VCaP (cell line): ENCODE results near the gene CPNE4.
A peak's percentile ranks its signal among the peaks of the same experiment; 100 is the strongest.
"Not testable (repeated sequence)": the region's sequence is repeated elsewhere in the genome, so short reads cannot be mapped to it uniquely, and the experiment has no call there.

Experiments
- H3K27ac ChIP-seq: fragments of 450-650 bp; 2 replicates; pipeline ENCODE4 v1.5.1; 2017
- CTCF ChIP-seq: fragments of 450-650 bp; conservative IDR thresholded peaks from 2 replicates; pipeline ENCODE4 v1.5.1; 2017; ENCODE audit warnings: mild to moderate bottlenecking, moderate library complexity

CPNE4 gene

GRCh38 chr3:132062535-132062934 lies 27.7 kb upstream of the CPNE4 start:
- H3K27ac ChIP-seq: no peak overlapping the region
- no peak for TF ChIP-seq CTCF

- no peak for TF ChIP-seq CTCF
- no peak overlapping the region for H3K27ac ChIP-seq
Observed at GRCh38 chr3:132055872-132056271, 21.1 kb upstream of the CPNE4 start.

GRCh38 chr3:132047209-132047608 lies 12.4 kb upstream of the CPNE4 start:
- no peak for TF ChIP-seq CTCF

GRCh38 chr3:132044874-132045273 lies 10.1 kb upstream of the CPNE4 start:
- not testable (repeated sequence) for H3K27ac ChIP-seq

More at GRCh38 chr3:132047209-132047608, 12.4 kb upstream of the CPNE4 start:
- no peak overlapping the region for H3K27ac ChIP-seq

GRCh38 chr3:132042681-132043080 lies 7.9 kb upstream of the CPNE4 start:
- no peak overlapping the region for H3K27ac ChIP-seq
- TF ChIP-seq CTCF: no peak

- TF ChIP-seq CTCF: peak; percentile 83
- peak overlapping the region; percentile 71 for H3K27ac ChIP-seq
Observed at GRCh38 chr3:132038198-132038825, 3.5 kb upstream of the CPNE4 start.

GRCh38 chr3:132037581-132037980 lies 2.8 kb upstream of the CPNE4 start:
- TF ChIP-seq CTCF: no peak

GRCh38 chr3:132037056-132037455 lies 2.2 kb upstream of the CPNE4 start:
- TF ChIP-seq CTCF: no peak
- H3K27ac ChIP-seq: peak overlapping the region; percentile 71

More at GRCh38 chr3:132037581-132037980, 2.8 kb upstream of the CPNE4 start:
- peak overlapping the region; percentile 71 for H3K27ac ChIP-seq
